Neutrophil (primary cell): ENCODE data around the gene DOK6.

Experiments used
- H3K27ac ChIP-seq: fragments of 200-600 bp; sonication (generic); 2 replicates; pipeline ENCODE4 v1.5.1; 2016; ENCODE audit warnings: mild to moderate bottlenecking, moderate library complexity
- H3K27me3 ChIP-seq: fragments of 200-600 bp; sonication (generic); 2 replicates; pipeline ENCODE4 v1.6.0; 2016; ENCODE audit warnings: mild to moderate bottlenecking
- H3K36me3 ChIP-seq: fragments of 200-600 bp; sonication (generic); 2 replicates; pipeline ENCODE4 v1.5.1; 2017
- H3K4me1 ChIP-seq, 2 experiments: fragments of 200-600 bp in 1 of 2; sonication (generic) in 1 of 2; 1 replicate in 1 of 2; 2 replicates in 1 of 2; pipeline versions ENCODE4 v1.5.1 to v1.6.1; 2013 to 2016; ENCODE audit warnings: low read depth in 1 of 2, low read length in 1 of 2, mild to moderate bottlenecking in 1 of 2, moderate library complexity in 1 of 2; ENCODE audit not compliant: control insufficient read depth in 1 of 2, insufficient read depth in 1 of 2
- H3K4me3 ChIP-seq, 2 experiments: fragments of 200-600 bp in 1 of 2; sonication (generic) in 1 of 2; 1 replicate in 1 of 2; 2 replicates in 1 of 2; pipeline ENCODE4 v1.5.1; 2013 to 2016; ENCODE audit warnings: low read depth in 1 of 2, low read length in 1 of 2, mild to moderate bottlenecking in 1 of 2, moderate library complexity in 1 of 2
- H3K9me3 ChIP-seq: fragments of 200-600 bp; sonication (generic); 2 replicates; pipeline ENCODE4 v1.5.1; 2016
- CTCF ChIP-seq: fragments of 200-600 bp; sonication (generic); IDR thresholded peaks from 2 replicates; pipeline ENCODE4 v1.5.1; 2016; ENCODE audit warnings: antibody characterized with exemption

DOK6 gene

DNA sequence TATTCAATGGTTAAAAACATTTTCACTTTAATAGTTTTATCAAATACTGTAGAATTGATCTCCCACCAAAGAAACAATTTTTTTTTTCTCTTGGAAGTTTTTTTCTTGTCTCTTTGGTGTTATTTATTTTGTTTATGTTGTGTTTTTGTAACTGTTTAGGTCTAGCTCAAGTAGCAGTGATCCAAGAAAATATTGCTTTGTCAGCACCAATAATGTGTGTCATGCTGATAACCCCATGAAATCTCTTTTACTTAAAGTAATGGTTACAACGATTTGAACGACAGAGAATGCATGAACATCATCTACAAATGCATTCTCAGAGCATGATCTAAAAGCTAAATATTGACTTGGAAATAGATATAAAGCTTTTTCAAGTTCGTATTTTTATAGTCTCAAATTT, 122.9 kb downstream of the DOK6 start:
- no peak overlapping the region for H3K27ac ChIP-seq
- no peaks in the 10 kb centered on the region for H3K36me3 ChIP-seq
- H3K4me3 ChIP-seq = no peak overlapping the region
- no peak for TF ChIP-seq CTCF
- H3K4me1 ChIP-seq = no peaks in the 10 kb centered on the region
- H3K9me3 ChIP-seq = no peaks in the 10 kb centered on the region
- no peaks in the 10 kb centered on the region for H3K27me3 ChIP-seq

DNA sequence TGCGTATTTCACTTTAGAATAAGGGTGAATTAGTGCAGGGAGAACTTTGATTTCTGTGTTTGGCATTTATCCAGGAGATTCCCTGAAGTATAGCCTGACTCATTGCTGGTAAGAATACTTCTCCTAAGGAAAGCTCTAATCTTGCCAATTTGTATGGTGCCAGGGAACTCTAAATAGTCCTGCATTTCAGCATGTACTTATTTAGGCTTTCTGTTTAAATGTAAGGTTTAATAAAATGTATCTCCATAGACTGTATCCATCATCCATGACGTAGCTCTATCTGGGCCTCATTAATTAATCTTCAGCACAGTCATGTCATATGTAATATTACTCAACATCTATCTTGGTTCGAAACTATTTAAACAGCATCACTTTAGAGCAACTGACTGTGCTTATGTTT, 127.7 kb downstream of the DOK6 start:
- no peak overlapping the region for H3K27ac ChIP-seq
- H3K4me1 ChIP-seq = no peaks in the 10 kb centered on the region
- no peaks in the 10 kb centered on the region for H3K36me3 ChIP-seq
- no peaks in the 10 kb centered on the region for H3K27me3 ChIP-seq
- no peaks in the 10 kb centered on the region for H3K9me3 ChIP-seq
- H3K4me3 ChIP-seq = no peak overlapping the region
- TF ChIP-seq CTCF = no peak

- Histone ChIP-seq H3K4me3 (no peak overlapping the region), H3K27me3 (no peaks in the 10 kb centered on the region), H3K27ac (no peak overlapping the region), H3K9me3 (no peaks in the 10 kb centered on the region), H3K36me3 (no peaks in the 10 kb centered on the region), H3K4me1 (no peaks in the 10 kb centered on the region)
- no peak for TF ChIP-seq CTCF
Measured at GRCh38 chr18:69529151-69529550, 128.5 kb downstream of the DOK6 start.

DNA sequence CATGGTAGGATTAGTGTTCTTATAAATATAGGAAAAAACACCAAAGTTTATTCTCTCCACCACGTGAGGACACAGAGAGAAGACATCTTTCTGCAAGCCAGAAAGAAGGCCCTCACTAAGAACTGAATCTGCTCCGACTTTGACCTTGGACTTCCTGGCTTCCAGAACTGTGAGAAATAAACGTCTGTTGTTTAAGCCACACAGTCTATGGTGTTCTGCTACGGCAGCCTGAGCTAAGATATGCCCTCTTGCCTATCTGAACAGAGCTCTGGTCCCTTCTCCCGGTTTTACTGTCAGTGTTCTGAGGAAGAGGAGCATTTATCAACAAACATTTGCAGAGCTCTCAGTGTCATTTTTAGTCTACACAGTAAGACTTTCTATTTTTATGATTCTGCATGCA, 131.3 kb downstream of the DOK6 start:
- Histone ChIP-seq H3K36me3 (no peaks in the 10 kb centered on the region), H3K27me3 (no peaks in the 10 kb centered on the region), H3K9me3 (no peaks in the 10 kb centered on the region), H3K4me3 (no peak overlapping the region), H3K4me1 (no peaks in the 10 kb centered on the region), H3K27ac (no peak overlapping the region)
- TF ChIP-seq CTCF = no peak

- Histone ChIP-seq H3K4me3 (no peak overlapping the region), H3K4me1 (no peaks in the 10 kb centered on the region), H3K27ac (no peak overlapping the region), H3K36me3 (no peaks in the 10 kb centered on the region), H3K9me3 (no peaks in the 10 kb centered on the region), H3K27me3 (no peaks in the 10 kb centered on the region)
- TF ChIP-seq CTCF = no peak
Measured at GRCh38 chr18:69537183-69537582, 136.5 kb downstream of the DOK6 start.

DNA sequence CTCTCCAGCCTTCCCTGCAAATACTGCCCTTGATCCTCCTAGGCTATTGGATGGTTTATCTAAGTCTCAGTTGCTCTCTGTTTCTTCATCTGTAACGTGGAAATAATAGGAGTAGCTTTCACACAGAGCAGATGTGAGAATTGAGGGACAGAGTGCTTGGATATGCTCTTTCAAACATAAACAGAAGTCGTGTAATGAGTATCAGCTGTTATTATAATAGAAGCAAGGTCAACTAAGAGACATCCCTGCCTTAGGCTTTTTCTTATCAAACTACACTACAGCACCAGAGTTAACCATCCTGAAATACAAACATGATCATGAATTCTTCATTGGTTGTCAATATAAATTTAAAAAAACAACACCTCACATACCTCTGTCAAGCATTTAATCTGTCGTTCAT, 138.2 kb downstream of the DOK6 start:
- H3K4me1 ChIP-seq = no peaks in the 10 kb centered on the region
- TF ChIP-seq CTCF = no peak
- H3K4me3 ChIP-seq = no peak overlapping the region
- H3K27me3 ChIP-seq = no peaks in the 10 kb centered on the region
- no peaks in the 10 kb centered on the region for H3K36me3 ChIP-seq
- H3K27ac ChIP-seq = no peak overlapping the region
- no peaks in the 10 kb centered on the region for H3K9me3 ChIP-seq
